HepG2 (cell line): Measurements from ENCODE around the gene NTM. TPM values are rescaled to one million over a fixed set of nuclear protein-coding genes. Genes with fewer than 3 reads are reported as not detected.

ENCODE experiments used
- ATAC-seq: fragments of 200-7000 bp; cut with Tn5 transposase; 3 replicates; pipeline ENCODE4 v1.9.1; 2020; ENCODE audit warnings: mild to moderate bottlenecking, moderate library complexity
- BruUV-seq: library from RNA; stranded (reverse); fragments of 400-500 nt; replicated peaks from 2 replicates; lab custom pipeline; 2021; lab: Mats Ljungman, UMichigan
- CTCF ChIA-PET: fragments of 300-600 bp; formaldehyde crosslinking; extraction: SDS; loops from one replicate; lab custom pipeline; 2021; ENCODE audit warnings: low total read pairs, inconsistent platforms, low intra/inter-chr PET ratio; lab: Yijun Ruan, JAX
- POLR2A ChIA-PET: fragments of 350-600 bp; sonication (Branson Sonifier 250); formaldehyde crosslinking; loops from one replicate; lab custom pipeline; 2020; ENCODE audit warnings: antibody characterized with exemption, inconsistent platforms; lab: Yijun Ruan, JAX
- DNase-seq: peaks from one replicate; pipeline ENCODE4 v3.0.0-alpha.2; 2015; ENCODE audit warnings: low spot score
- FAIRE-seq: peaks from 3 replicates; lab custom pipeline; 2011; peaks lifted over from hg19 to GRCh38; lab: Jason Lieb, UNC
- H2AFZ ChIP-seq: one replicate; pipeline ENCODE4 v1.6.1; 2011; ENCODE audit warnings: low read length, inconsistent platforms
- H3K27ac ChIP-seq: fragments of 300-600 bp; 3 replicates; pipeline ENCODE4 v1.8.0; 2011; ENCODE audit warnings: mixed run types, mild to moderate bottlenecking, mixed read lengths, low read length, inconsistent platforms; ENCODE audit not compliant: insufficient read depth; ENCODE audit errors: extremely low read length
- H3K27me3 ChIP-seq, 2 experiments: fragments of 200-600 bp in 1 of 2; 2 replicates in 1 of 2; 3 replicates in 1 of 2; pipeline versions ENCODE4 v1.6.0 to v1.8.0; 2011; ENCODE audit warnings: low read length in 2 of 2, mild to moderate bottlenecking in 2 of 2, moderate library complexity in 2 of 2, inconsistent platforms in 1 of 2; ENCODE audit not compliant: insufficient read depth in 2 of 2, control insufficient read depth in 1 of 2
- H3K36me3 ChIP-seq, 2 experiments: fragments of 200-600 bp in 1 of 2; replicated peaks in 1 of 2; 2 replicates in 1 of 2; 3 replicates in 1 of 2; pipeline versions ENCODE4 v1.5.1 to v1.8.0; 2011; ENCODE audit warnings: low read length in 2 of 2, inconsistent platforms in 1 of 2; ENCODE audit not compliant: insufficient read depth in 2 of 2, control insufficient read depth in 1 of 2
- H3K4me1 ChIP-seq: 2 replicates; pipeline ENCODE4 v1.5.1; 2012; ENCODE audit warnings: low read length, inconsistent platforms; ENCODE audit not compliant: insufficient read depth
- H3K4me2 ChIP-seq: 2 replicates; pipeline ENCODE4 v1.6.0; 2011; ENCODE audit warnings: low read depth, low read length, inconsistent platforms
- H3K4me3 ChIP-seq, 3 experiments: fragments of 200-600 bp in 1 of 3; sonication (generic), shearing (Covaris generic) in 1 of 3; replicated peaks in 1 of 3; 2 replicates each; pipeline ENCODE4 v1.5.1; 2011 to 2016; ENCODE audit warnings: low read length in 3 of 3, inconsistent platforms in 2 of 3, low read depth in 2 of 3, mild to moderate bottlenecking in 2 of 3, control low read depth in 1 of 3, mixed read lengths in 1 of 3; ENCODE audit not compliant: insufficient read depth in 1 of 3
- H3K79me2 ChIP-seq: one replicate; pipeline ENCODE4 v1.6.1; 2011; ENCODE audit warnings: low read length, inconsistent platforms; ENCODE audit not compliant: insufficient read depth
- H3K9ac ChIP-seq: 2 replicates; pipeline ENCODE4 v1.6.0; 2011; ENCODE audit warnings: mild to moderate bottlenecking, low read depth, low read length, inconsistent platforms; ENCODE audit not compliant: insufficient read depth
- H3K9me3 ChIP-seq: 2 replicates; pipeline ENCODE4 v1.5.1; 2012; ENCODE audit warnings: mild to moderate bottlenecking, low read length
- H4K20me1 ChIP-seq: 2 replicates; pipeline ENCODE4 v1.6.0; 2011; ENCODE audit warnings: inconsistent platforms, mild to moderate bottlenecking, low read length, moderate library complexity; ENCODE audit not compliant: insufficient read depth
- BHLHE40 ChIP-seq: IDR thresholded peaks from 2 replicates; pipeline ENCODE4 v1.6.1; 2011; ENCODE audit warnings: low read length, improper control_type of control experiment
- GTF2F1 ChIP-seq: fragments of 150-350 bp; IDR thresholded peaks from 2 replicates; pipeline ENCODE4 v1.6.1; 2014; ENCODE audit warnings: low read length
- HHEX ChIP-seq: IDR thresholded peaks from 2 replicates; pipeline ENCODE4 v1.6.1; 2016; ENCODE audit warnings: control low read depth
- HMG20A ChIP-seq: IDR thresholded peaks from 2 replicates; pipeline ENCODE4 v1.6.1; 2016; ENCODE audit warnings: borderline replicate concordance
- HMGA1 ChIP-seq: sonication (generic); formaldehyde crosslinking; conservative IDR thresholded peaks from 2 replicates; pipeline ENCODE4 v1.4.0; 2020; ENCODE audit warnings: missing genetic modification reagents
- MAZ ChIP-seq, 2 experiments: sonication (generic) in 1 of 2; formaldehyde crosslinking in 1 of 2; IDR thresholded peaks; 2 replicates each; pipeline versions ENCODE4 v1.5.0 to v1.6.1; 2012 to 2020; ENCODE audit warnings: low read depth in 2 of 2, mild to moderate bottlenecking in 2 of 2, borderline replicate concordance in 1 of 2, improper control_type of control experiment in 1 of 2, low read length in 1 of 2, missing genetic modification reagents in 1 of 2, moderate library complexity in 1 of 2
- PLRG1 ChIP-seq: fragments of 450-650 bp; conservative IDR thresholded peaks from 2 replicates; pipeline ENCODE4 v1.6.1; 2016
- ZFP37 ChIP-seq: sonication (generic); formaldehyde crosslinking; IDR thresholded peaks from 2 replicates; pipeline ENCODE4 v1.4.0; 2020; ENCODE audit warnings: missing genetic modification reagents, borderline replicate concordance
- ZNF761 ChIP-seq: sonication (generic); formaldehyde crosslinking; conservative IDR thresholded peaks from 2 replicates; pipeline ENCODE4 v1.4.0; 2020; ENCODE audit warnings: mild to moderate bottlenecking, missing genetic modification reagents
- ZNF879 ChIP-seq: sonication (generic); formaldehyde crosslinking; IDR thresholded peaks from 2 replicates; pipeline ENCODE4 v1.8.1; 2023; ENCODE audit warnings: missing genetic modification reagents
- ZSCAN22 ChIP-seq: sonication (generic); formaldehyde crosslinking; IDR thresholded peaks from 2 replicates; pipeline ENCODE4 v1.4.0; 2020; ENCODE audit warnings: mild to moderate bottlenecking, missing genetic modification reagents
- WGBS: methylation state at CpG from one replicate; pipeline ENCODE4 v1.1.6; 2017; ENCODE audit warnings: low lambda C conversion rate; 5-methylcytosine and 5-hydroxymethylcytosine counted together
- in situ Hi-C: cut with HindIII; loops from 2 replicates; pipeline ENCODE4 v1.10.0; 2017; ENCODE audit warnings: low pct_unique_long_range_greater_than_20kb; ENCODE audit not compliant: extremely low pct_ligation_motif_present
- intact Hi-C: fragments of 100-400 bp; cut with micrococcal nuclease; formaldehyde crosslinking; loops from one replicate; pipeline ENCODE4 v1.10.0; 2022; ENCODE audit not compliant: unreplicated experiment
- polyA plus RNA-seq, 8 experiments: library from polyadenylated mRNA; depleted of rRNA in 3 of 8; stranded (reverse) in 7 of 8; unstranded in 1 of 8; fragments of >200 nt; fragmentation: Illumina TruSeq in 4 of 8; extraction: Trizol in 4 of 8; gene quantifications; 2 replicates each; pipeline versions ENCODE4 v1.2.1 to v1.2.3, GENCODE V29; 2011 to 2016; ENCODE audit warnings: low read depth in 4 of 8, missing spikeins in 1 of 8, mixed read lengths in 1 of 8; ENCODE audit not compliant: insufficient read depth in 1 of 8
- total RNA-seq, 5 experiments: library from RNA; depleted of rRNA; stranded (reverse); fragments of >200 nt; fragmentation: Illumina TruSeq; extraction: Trizol; gene quantifications; 2 replicates each; pipeline ENCODE4 v1.2.3, GENCODE V29; 2016; ENCODE audit warnings: low read depth in 1 of 5
- TF ChIP-seq, protein P1 (sequence below): sonication (generic); formaldehyde crosslinking; IDR thresholded peaks from 2 replicates; pipeline ENCODE4 v1.5.1; 2020; ENCODE audit warnings: missing genetic modification reagents, mild to moderate bottlenecking, borderline replicate concordance

The NTM gene
- total and polyA plus RNA-seq, 2 of the 13 experiments (the other 11 are each of a cell fraction or from before 2014, with no cell fraction given) = not detected

DNA sequence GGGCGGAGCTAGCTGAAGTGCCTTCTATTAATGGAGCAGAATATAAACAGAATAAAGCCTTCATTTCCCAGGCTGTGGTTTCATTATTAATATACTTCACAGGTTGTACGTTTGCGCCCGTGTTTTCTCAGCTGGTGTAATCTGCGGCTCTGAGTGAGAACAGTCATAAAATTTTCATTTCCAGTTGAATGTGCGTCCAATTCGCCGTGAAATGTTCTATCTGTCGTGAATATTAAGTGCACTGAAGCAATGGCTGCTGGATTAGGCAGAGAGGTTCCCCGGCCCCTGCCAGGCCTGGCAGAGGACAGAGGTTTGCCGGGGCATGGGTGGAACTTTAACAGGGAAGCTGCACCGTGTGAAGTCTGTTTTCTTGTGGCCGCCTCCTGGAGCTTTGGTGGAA, 874.4 kb downstream of the NTM start:
- ChIA-PET POLR2A (no interaction called here), CTCF (no interaction called here)
- H3K4me2 ChIP-seq = no peak overlapping the region
- H3K4me3 ChIP-seq = no peak overlapping the region
- no peak overlapping the region for H3K27ac ChIP-seq
- no peak overlapping the region for H3K9ac ChIP-seq
- no peak overlapping the region for H2AFZ ChIP-seq
- TF ChIP-seq HMGA1 (CRISPR knock-in tag) (no peak), PLRG1 (no peak), GTF2F1 (no peak), HHEX (CRISPR knock-in tag) (no peak), ZNF761 (no peak), ZFP37 (CRISPR knock-in tag) (no peak), ZSCAN22 (no peak), MAZ (IDR thresholded peaks at IDR 0.05; ENCODE audit: borderline replicate concordance, low read depth, low read length) (no peak), MAZ (CRISPR knock-in tag; IDR thresholded peaks at IDR 0.05; ENCODE audit: low read depth) (no peak), BHLHE40 (no peak), ZNF879 (CRISPR knock-in tag) (no peak), HMG20A (CRISPR knock-in tag) (no peak)
- TF ChIP-seq, protein P1, sequence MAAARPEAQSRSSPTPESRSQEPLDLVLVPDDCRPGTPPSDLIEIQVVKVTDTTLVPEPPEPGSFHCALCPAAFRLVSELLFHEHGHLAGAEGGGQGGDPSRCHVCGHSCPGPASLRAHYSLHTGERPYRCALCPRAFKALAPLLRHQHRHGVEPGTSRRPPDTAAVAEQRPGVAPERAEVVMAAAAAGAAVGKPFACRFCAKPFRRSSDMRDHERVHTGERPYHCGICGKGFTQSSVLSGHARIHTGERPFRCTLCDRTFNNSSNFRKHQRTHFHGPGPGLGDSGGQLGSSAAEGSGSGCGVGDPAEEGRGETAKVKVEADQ (CRISPR knock-in tag) = no peak
- TF ChIP-seq, all 625 proteins: peak for 0
- no peak for FAIRE-seq
- Histone ChIP-seq H3K36me3 (no peaks in the 10 kb centered on the region), H3K4me1 (no peaks in the 10 kb centered on the region), H3K27me3 (peaks cover 0 to 6% of the 10 kb centered on the region in 2 experiments; a peak in 2 of 5 replicates), H3K9me3 (no peaks in the 10 kb centered on the region), H3K79me2 (no peaks in the 10 kb centered on the region), H4K20me1 (no peaks in the 10 kb centered on the region)
- no TSS peak for BruUV-seq
- no peak for DNase-seq
- ATAC-seq = no peak
- in situ Hi-C loops = no loop called here
- 8% methylated on average over 13 of the region's 13 CpGs for WGBS
- intact Hi-C loops = no loop called here
